Activated CD8-positive, alpha-beta memory T cell treated with anti-CD3 and anti-CD28 coated beads, Interleukin-2, amount 50 U/mL, for 4 hours (primary cell): Measurements from ENCODE around the gene ZDHHC12.

Experiments used
- DNase-seq: peaks from one replicate; pipeline ENCODE4 v3.0.0-alpha.2; 2020

Gene ZDHHC12

GRCh38 chr9:128684325-128685199, 39.4 kb downstream of the ZDHHC12 start:
- peak; percentile 68 for DNase-seq

- DNase-seq = no peak
Measured at GRCh38 chr9:128684065-128684324, 39.9 kb downstream of the ZDHHC12 start.

- peak; percentile 29 for DNase-seq
Measured at GRCh38 chr9:128683340-128684064, 40.4 kb downstream of the ZDHHC12 start.

GRCh38 chr9:128677794-128678193, 46.1 kb downstream of the ZDHHC12 start:
- DNase-seq = no peak

- no peak for DNase-seq
Measured at GRCh38 chr9:128675382-128675781, 48.5 kb downstream of the ZDHHC12 start.
